Colonic mucosa (tissue), 4 donors: ENCODE data around the gene RWDD4. TPM values are rescaled to one million over a fixed set of nuclear protein-coding genes. Genes with fewer than 3 reads are reported as not detected.
"Not testable (repeated sequence)": the region's sequence is repeated elsewhere in the genome, so short reads cannot be mapped to it uniquely, and the experiment has no call there.

Source experiments
- DNase-seq: peaks from one replicate; pipeline ENCODE4 v3.0.0-alpha.2; 2020
- H3K27ac ChIP-seq: fragments of 200-600 bp; one replicate; pipeline ENCODE4 v1.8.0; 2021
- H3K27me3 ChIP-seq: fragments of 200-600 bp; one replicate; pipeline ENCODE4 v1.8.0; 2021
- H3K36me3 ChIP-seq: fragments of 200-600 bp; one replicate; pipeline ENCODE4 v1.8.0; 2021
- H3K4me1 ChIP-seq: fragments of 200-600 bp; one replicate; pipeline ENCODE4 v1.8.0; 2021; ENCODE audit warnings: mild to moderate bottlenecking
- H3K4me3 ChIP-seq: fragments of 200-600 bp; one replicate; pipeline ENCODE4 v1.8.0; 2021
- H3K9ac ChIP-seq, 2 donors: one replicate each; pipeline ENCODE4 v1.7.0; 2013; ENCODE audit warnings: control low read depth in 2 of 2, low read depth in 2 of 2, low read length in 2 of 2
- H3K9me3 ChIP-seq: fragments of 200-600 bp; one replicate; pipeline ENCODE4 v1.8.0; 2021
- intact Hi-C: fragments of 100-400 bp; cut with DNase I; formaldehyde crosslinking; loops from one replicate; pipeline ENCODE4 v1.14.1; 2022
- total RNA-seq, 2 donors: library from RNA; stranded (reverse); fragmentation: NEBNext Ultra II Directional in 1 of 2; extraction: Animal tissue kit (Norgen Biotek cat#: 25700) in 1 of 2; gene quantifications; one replicate each; pipeline ENCODE4 v1.2.1, GENCODE V29; 2021
- TF ChIP-seq, protein P1 (sequence below): fragments of 200-600 bp; IDR thresholded peaks from one replicate; pipeline ENCODE4 v1.8.0; 2022; ENCODE audit warnings: antibody characterized with exemption, mild to moderate bottlenecking
- donor health status: healthy.
- donor health status: DM: no; HTN: no; CAD: no.
- donor health status: DM: no; HTN: no; CAD: no.

The RWDD4 gene
- total RNA-seq, 2 donors from 2014 or later = 17.1 to 19.3 TPM

- Histone ChIP-seq H3K9me3 (no peaks in the 10 kb centered on the region), H3K9ac (no peak overlapping the region)
These were observed 26.3 kb downstream of the RWDD4 start for GRCh38 chr4:183632689-183633088.

DNA sequence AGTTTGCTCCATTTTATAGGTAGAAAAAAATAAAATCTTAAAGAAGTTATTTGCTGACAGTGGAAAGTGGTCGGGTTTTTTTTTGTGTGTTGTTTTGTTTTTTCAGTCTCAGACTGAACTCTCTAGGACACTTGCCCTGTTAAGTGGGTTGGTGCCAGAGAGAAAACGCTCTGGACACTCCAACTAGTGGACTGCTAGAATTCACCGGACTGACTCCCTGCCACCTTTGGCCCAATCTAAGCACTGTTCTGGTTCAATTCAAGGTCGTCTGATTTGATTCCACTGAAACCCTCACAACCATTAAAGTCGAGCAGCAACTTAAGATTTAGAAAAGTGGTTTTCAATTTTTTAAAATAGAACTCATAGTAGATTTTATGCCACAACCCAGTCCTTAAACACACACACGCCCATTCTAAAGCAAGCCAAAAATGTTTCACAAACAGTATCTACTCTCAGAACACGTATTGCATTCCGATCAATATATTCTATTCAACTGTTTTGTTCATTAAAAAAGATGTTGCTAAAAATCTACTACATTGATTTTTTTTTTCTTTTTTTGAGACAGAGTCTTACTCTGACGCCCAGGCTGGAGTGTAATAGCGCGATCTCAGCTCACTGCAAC lies 27.3 kb downstream of the RWDD4 start:
- no peaks in the 10 kb centered on the region for H3K4me1 ChIP-seq
- H3K27me3 ChIP-seq = no peaks in the 10 kb centered on the region
- no peaks in the 10 kb centered on the region for H3K9me3 ChIP-seq
- no peak overlapping the region for H3K9ac ChIP-seq
- H3K27ac ChIP-seq = no peak overlapping the region
- H3K4me3 ChIP-seq = no peak overlapping the region
- intact Hi-C loops = loop anchor here (10.0 kb wide), 1 partner anchor 157 kb away; no protein-coding TSS in a partner anchor
- no peaks in the 10 kb centered on the region for H3K36me3 ChIP-seq
- DNase-seq = no peak
- TF ChIP-seq, protein P1, sequence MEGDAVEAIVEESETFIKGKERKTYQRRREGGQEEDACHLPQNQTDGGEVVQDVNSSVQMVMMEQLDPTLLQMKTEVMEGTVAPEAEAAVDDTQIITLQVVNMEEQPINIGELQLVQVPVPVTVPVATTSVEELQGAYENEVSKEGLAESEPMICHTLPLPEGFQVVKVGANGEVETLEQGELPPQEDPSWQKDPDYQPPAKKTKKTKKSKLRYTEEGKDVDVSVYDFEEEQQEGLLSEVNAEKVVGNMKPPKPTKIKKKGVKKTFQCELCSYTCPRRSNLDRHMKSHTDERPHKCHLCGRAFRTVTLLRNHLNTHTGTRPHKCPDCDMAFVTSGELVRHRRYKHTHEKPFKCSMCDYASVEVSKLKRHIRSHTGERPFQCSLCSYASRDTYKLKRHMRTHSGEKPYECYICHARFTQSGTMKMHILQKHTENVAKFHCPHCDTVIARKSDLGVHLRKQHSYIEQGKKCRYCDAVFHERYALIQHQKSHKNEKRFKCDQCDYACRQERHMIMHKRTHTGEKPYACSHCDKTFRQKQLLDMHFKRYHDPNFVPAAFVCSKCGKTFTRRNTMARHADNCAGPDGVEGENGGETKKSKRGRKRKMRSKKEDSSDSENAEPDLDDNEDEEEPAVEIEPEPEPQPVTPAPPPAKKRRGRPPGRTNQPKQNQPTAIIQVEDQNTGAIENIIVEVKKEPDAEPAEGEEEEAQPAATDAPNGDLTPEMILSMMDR = no peak

More at GRCh38 chr4:183632689-183633088, 26.3 kb downstream of the RWDD4 start:
- no peak for DNase-seq
- no peaks in the 10 kb centered on the region for H3K27me3 ChIP-seq
- intact Hi-C loops = loop anchor here (10.0 kb wide), 1 partner anchor 158 kb away; no protein-coding TSS in a partner anchor
- H3K4me1 ChIP-seq = no peaks in the 10 kb centered on the region
- TF ChIP-seq, protein P1 = no peak
- no peaks in the 10 kb centered on the region for H3K36me3 ChIP-seq
- H3K27ac ChIP-seq = no peak overlapping the region
- H3K4me3 ChIP-seq = no peak overlapping the region

DNA sequence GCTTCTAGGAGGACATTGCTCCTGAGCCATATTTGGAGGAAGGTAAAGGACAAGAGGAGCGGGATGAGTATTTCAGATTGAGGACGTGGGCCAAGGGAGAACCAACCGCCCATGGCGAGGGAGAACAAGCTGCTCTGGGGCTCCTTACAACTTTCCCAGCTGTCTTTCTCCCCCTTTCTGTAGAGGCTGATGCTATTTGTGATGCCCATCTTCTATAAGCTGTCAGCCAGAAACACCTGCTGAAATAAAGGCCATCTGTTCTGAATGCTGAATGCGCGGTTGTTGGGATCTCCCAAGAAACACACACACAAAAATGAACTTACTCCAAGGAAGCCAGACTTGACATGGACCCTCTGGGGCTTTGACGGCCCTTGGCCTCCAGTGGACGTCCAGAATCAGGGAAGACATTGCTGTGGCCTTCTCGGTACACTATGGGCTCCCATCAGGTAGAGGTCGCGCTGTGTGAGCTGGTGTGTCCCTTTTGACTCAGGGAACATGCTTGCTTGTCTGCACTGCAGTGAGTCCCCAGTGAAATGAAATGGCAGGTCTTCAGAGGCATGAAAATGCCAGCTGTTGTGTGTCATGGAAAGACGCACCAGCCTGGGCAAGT lies 30.9 kb downstream of the RWDD4 start:
- Histone ChIP-seq H3K27me3 (no peaks in the 10 kb centered on the region), H3K4me3 (no peak overlapping the region), H3K4me1 (no peaks in the 10 kb centered on the region), H3K36me3 (no peaks in the 10 kb centered on the region), H3K9ac (no peak overlapping the region), H3K27ac (no peak overlapping the region), H3K9me3 (no peaks in the 10 kb centered on the region)
- DNase-seq = no peak
- TF ChIP-seq, protein P1 = no peak
- intact Hi-C loops = no loop called here

- intact Hi-C loops, H3K9ac ChIP-seq, H3K9me3 ChIP-seq, H3K4me3 ChIP-seq, H3K36me3 ChIP-seq, DNase-seq, H3K27me3 ChIP-seq, H3K27ac ChIP-seq, H3K4me1 ChIP-seq: not testable (repeated sequence)
These were observed 31.7 kb downstream of the RWDD4 start for GRCh38 chr4:183627286-183627685.

GRCh38 chr4:183626168-183626567 lies 32.8 kb downstream of the RWDD4 start:
- H3K9ac ChIP-seq = no peak overlapping the region
- DNase-seq = no peak
- intact Hi-C loops = no loop called here
- no peak overlapping the region for H3K4me3 ChIP-seq
- H3K27ac ChIP-seq = no peak overlapping the region
- TF ChIP-seq, protein P1 = no peak
- H3K27me3 ChIP-seq = no peaks in the 10 kb centered on the region
- H3K36me3 ChIP-seq = no peaks in the 10 kb centered on the region
- H3K9me3 ChIP-seq = no peaks in the 10 kb centered on the region
- H3K4me1 ChIP-seq = no peaks in the 10 kb centered on the region

DNA sequence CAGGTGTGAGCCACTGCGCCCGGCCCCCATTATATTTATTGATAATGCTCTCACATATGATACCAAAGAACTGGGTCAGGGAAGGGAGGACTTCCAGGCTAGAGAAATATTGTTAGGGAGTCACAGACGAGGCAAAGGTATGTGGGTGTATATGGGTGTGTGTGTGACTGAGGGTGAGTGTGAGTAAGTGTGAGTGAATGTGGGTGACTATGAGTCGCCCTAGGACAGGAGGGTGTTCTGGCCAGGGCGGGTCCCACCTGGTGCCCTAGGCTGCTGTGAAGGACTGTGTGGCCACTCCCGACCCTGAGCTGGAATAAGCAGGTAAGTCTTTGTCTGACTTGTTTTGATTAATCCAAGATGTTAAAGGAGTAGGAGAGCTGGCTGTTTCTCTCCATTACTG lies 34.4 kb downstream of the RWDD4 start:
- Histone ChIP-seq H3K27ac (no peak overlapping the region), H3K9ac (no peak overlapping the region), H3K27me3 (no peaks in the 10 kb centered on the region), H3K36me3 (no peaks in the 10 kb centered on the region), H3K4me3 (no peak overlapping the region), H3K9me3 (no peaks in the 10 kb centered on the region), H3K4me1 (no peaks in the 10 kb centered on the region)
- TF ChIP-seq, protein P1 = no peak
- no peak for DNase-seq
- intact Hi-C loops = no loop called here
